HG02763 (cell line): ENCODE results near the gene RAB3B.
A peak's percentile ranks its signal among the peaks of the same experiment; 100 is the strongest.
"Not testable (repeated sequence)": the region's sequence is repeated elsewhere in the genome, so short reads cannot be mapped to it uniquely, and the experiment has no call there.

Experiments used
- ATAC-seq: cut with Tn5 transposase; IDR thresholded peaks from one replicate; pipeline ENCODE4 v1.9.1; 2021; ENCODE audit warnings: mild to moderate bottlenecking, moderate library complexity; ENCODE audit not compliant: unreplicated experiment

The RAB3B gene

DNA sequence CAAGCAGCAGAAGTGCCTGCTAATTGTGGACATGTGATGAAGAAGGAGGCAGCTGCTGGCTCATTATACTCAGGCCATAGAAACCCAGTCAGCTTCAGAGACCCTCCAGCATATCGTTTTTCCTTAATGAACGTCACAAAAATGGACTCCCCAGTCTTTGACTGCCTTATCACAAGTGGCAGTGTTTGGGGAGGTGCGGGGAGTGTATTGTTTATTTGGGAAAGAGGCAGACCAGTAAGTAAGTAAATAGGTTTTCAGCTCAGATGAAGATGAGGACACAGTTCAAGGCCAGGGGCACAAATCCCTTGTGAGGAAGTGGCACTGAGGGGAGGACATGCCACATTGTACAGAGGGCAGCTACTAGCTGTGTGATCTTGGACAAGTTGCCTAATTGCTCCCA is 68.5 kb downstream of the RAB3B start:
- ATAC-seq: no peak

DNA sequence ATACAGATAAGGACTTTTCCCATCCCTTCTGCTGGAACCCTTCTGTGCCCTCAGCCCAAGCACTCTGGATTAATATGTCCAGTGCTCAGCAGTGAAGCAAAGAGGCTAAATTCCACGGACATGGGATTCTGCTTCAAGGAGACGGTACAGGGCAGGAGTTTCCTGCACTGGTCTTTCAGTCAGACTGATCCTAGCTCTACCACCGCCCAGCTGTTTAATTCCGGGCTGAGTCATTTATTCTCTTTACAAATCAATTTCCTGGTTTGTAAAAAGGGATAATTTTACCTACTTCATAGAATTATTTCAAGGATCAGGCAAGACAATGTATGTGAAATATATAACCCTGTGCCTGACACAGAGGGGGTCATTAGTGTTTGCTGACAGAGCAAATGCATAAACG is 70.4 kb downstream of the RAB3B start:
- ATAC-seq: no peak

DNA sequence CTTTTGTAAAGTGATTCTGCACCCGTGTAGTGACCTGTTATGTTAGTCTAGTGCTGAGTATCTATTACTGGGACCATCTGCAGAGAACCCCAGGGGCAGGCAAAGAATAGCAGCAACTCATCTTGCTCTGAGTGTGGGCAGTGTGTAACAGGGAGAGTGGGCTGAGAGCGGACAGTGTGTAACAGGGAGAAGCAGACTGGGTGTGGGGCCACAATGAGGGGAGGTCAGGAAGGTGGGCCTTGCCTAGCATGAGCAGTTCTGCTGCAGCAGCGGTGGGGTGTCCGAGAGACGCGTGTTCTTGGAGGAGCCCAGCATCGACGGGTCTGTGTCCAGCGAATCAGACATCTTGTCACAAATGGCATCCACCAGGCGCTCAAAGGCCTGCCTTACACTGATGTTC is 70.8 kb downstream of the RAB3B start:
- no peak for ATAC-seq

DNA sequence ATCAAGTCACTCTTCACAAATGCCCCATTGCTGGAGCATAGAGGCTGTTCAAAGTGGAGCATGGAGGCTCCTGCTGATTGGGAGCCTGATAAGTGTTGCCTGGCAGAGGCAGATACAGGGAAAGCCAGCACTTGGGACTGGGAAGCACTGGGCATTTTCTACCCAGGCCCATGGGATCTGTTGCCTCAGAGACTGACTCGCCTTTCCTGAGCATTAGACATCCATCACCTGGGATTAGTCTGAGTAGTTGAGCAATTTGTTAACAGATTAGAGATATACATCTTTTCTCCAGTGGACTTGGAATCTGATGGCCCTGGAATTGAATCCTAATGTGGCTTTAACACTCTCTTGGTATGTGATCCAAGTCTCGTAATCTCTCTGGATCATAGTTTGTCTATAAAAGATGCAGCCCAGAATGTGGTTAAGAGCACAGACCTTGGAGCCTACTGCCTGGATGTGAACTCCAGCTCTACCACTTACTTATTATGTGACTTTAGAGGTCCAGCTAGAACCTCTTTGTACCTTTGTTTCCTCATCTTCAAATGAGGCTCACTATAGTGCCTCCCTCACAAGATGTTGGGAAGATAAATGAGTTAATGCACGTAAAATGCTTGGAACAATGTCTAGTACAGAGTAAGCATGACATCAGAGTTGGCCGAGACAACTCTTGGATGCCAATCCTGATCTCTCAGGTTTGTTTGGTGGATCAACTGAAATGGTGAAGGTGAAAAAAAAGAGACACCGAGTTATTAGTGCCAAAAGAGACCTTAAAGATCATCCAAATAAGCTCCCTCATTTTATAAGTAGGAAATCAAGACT is 73.7 kb downstream of the RAB3B start:
- no peak for ATAC-seq

DNA sequence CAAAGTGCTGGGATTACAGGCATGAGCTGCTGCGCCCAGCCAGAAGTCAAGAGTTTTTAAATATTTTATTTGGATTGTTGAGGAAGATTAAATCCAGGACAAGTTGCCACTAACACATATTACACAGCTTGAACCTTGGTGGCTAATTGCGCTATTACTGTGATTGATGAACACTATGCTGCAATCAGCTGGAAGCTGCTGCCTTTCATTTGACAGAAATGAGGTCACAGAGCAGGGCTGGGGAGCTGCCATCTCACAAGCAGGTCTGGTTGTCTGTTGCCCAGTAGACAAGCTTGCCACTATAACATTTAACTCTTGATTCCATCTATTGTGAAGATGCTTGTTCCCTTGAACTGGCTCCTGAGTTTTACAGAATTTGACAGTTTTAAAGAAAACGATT is 74.5 kb downstream of the RAB3B start:
- no peak for ATAC-seq

DNA sequence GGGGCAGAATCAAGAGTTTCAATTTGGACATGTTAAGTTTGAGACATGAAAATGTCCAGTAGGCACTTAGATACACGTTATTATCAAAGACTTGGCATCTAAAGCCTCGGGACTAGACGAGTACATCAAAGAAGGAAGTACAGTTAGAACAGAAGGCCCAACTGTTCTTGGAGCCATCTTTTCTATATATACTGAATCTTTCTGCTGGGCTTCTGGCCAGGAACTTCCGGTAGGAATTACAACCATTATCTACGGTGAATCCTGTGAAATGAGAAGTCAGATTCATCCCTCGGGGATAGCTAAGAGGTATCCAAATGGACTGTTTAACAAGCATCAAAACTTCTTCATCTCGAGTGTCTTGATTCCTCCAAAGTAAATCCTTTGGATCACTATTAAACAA is 77.6 kb downstream of the RAB3B start:
- no peak for ATAC-seq

DNA sequence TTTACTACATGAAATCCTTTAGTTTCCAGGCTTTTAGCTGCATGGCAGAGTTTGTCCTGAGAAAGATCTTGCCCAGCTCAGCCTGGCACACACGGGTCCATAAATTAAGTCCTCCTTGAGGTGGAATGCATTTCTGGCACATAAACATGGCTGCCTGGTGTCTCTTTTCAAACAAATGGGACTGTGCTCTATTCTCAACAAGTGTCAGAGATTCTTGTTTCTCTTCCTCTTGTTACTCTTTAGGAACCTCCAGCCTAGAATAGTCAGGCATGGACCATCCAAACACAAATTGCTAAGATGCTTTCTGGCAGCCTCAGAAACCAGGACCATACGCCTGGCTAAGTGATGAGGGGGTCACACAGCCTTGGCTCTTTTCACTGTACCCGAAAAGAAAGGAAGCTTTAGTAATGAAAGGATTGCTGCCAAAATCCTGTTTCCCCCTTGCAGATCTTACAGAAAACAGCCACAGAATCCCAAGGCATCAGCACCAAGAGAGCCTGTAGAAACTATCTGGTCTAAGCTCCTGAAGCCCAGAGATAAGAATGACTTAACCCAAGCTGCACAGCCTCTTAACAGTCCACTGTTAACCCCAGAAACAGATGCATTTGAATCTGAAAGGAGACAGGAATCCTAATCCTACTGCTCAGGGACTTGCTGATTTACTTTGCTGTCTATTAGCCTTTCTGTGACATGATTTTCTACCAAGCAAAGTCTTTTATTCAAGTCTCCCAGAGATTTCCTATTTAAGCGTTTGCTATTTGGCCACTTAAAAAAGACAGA is 80.1 kb downstream of the RAB3B start:
- ATAC-seq: no peak

DNA sequence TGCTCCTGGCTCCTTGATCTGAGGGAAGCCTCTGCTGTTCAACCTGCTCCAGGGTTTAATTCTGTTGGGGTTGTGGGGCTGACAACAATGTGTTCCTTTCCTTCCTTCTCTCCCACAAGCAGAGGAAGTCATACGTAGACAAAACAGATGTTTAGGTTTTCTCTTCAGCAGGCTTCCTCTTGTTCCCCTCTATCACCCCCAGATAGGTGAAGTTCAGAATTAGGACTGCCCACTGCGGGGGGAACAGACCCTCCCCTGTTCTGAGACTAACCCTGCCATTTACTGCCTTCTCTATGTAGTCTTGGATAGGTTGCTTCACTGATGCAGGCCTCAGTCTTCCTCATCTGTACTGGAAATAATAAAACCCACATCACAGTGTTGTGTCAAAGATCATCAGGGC is 82.0 kb downstream of the RAB3B start:
- no peak for ATAC-seq

DNA sequence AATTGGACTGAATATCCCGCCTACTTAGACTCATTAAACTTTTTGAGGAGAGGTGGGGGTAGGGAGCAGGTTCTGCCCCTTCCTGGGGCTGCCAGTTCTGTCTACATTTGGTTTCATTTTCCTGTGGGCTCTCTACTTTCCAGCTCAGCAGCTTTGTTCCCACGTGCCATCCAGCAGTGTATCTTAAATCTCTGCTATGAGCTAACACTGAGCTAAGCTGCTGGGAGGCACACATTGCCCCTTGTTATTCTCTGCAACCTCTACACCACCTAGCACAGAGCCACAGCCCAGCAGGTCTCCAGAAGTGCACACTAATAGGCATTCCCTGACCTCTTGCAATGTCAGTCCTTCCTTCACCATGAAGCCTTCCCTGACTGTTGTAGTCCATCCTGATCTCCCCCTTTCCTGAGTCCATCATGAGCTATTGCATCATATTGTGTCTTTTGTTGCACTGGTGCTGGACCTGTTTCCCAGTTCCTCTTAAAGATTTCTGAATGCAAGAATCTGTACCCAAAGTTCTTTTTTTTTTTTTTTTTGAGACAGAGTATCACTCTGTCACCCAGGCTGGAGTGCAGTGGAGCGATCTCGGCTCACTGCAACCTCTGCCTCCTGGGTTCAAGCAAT is 83.3 kb downstream of the RAB3B start:
- no peak for ATAC-seq

DNA sequence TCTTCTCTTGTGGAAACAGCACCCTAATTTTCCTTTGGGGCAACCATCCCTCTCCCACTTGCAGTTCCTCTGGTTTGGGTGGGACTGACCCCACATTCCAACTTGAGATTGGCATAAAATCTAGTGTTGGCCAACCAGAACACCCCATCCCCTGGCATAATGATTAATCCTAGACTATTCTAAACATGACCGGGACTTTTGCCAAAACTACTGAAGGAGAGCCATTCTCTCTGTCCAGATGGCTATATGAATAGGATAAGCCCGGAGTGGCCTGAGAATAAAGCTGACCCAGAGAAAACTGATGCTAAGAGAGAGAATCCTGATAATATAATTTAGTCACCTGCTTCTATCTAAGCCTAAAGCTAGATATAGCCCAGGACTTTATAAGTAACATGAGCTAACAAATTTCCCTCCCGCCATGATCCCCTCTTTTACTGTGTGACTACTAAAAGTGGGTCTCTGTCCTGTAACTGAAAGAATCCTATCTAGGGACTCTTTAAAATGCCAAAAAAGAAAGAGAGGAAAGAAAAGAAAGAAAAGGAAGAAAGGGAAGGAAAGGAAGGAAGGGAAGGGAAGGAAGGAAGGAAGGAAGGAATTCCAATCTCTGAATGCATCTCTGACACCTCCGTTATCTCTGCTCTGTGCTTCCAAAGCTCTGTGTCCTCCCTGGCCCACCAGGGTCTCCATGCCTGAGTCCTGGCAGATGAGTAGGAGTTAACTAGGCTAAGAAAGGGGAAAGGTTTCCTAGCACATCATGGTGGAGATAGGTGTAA is 84.0 kb downstream of the RAB3B start:
- ATAC-seq: no peak

DNA sequence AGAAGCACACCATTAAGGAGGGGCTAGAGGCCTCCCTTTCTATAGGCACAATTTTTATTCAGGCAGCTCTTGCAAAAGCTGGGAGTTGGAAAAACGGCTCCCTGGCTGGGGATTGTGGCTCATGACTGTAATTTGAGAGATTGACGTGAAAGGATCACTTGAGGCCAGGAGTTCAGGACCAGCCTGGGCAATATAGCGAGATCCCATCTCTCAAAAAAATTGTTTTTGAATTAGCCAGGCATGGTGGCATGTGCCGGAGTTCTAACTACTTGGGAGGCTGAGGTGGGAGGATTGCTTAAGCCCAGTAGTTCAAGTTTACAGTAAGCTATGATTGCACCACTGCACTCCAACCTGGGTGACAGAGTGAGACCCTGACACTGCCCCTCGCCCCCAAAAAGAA is 88.0 kb downstream of the RAB3B start:
- no peak for ATAC-seq

DNA sequence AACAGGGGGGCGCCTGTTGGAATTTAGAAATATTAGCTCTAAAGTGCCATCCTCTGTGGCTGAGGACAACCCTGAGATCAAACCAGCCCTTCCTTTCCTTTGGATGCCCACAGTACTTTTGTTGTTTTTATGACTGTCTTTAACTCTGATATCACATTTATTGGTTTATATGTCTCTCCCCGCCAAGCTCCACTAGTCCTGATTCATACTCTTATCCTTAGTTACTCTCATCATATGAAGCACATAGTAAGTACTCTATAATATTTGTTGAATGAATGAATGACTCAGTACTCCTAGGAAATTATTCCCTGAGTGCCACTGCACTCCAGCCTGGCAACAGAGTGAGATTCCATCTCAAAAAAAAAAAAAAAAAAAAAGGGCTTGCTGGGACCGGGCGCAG is 89.3 kb downstream of the RAB3B start:
- ATAC-seq: no peak

DNA sequence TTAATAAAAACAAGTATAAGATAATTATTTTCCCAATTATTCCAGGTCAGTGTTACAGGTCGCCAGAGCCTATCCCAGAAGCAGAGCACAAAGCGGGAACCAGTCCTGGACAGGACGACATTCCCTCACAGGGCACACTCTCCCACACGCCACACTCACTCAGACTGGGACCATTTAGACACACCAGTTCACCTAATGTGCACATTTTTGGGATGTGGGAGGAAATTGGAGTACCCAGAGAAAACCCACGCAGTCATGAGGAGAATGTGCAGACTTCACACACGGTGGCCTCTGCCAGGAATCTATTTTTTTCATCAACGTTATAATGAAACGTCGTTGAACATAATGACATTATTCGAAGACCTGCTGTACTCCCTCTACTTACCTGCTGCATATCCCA is 91.5 kb downstream of the RAB3B start:
- ATAC-seq: no peak

DNA sequence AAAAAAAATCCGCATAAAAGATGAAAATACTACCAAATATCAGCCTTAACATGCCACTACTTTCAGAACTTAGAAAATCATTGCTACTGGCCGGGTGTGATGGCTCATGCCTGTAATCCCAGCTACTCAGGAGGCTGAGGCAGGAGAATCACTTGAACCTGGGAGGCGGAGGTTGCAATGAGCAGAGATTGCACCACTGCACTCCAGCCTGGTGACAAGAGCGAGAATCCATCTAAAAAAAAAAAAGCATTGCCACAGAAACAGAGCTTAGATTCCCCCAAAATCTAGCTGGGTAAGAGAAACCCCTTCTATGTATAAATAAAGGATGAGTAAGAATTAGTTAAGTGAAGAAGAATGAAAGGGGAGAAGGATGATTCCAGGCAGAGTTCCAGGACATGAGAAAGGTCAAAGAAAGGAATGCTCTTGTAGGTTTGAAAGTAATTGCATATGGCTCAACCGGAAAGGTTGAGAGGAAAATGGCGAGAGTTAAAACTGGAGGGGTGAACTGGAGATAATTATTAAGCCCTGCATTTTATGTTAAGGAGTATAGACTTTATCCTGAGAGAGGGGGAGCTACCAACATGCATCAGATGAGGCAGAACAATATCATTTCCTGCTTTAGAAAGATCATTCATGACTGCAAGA is 92.3 kb downstream of the RAB3B start:
- no peak for ATAC-seq

DNA sequence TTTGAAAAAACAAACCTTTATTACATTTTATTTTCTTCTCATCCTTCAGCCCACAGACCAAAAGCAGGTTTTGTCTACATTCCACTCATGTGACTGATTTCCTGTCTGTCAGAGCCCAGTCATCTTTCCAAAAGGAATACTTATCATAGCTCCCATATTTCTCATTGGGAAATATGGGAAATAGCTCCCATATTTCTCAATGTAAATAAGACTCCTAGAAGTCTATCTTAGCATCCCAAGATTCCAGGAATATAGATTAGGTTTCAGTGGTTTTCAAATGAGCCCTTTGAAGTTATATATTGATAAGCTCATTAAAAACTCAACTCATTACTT is 92.8 kb downstream of the RAB3B start:
- ATAC-seq: no peak

DNA sequence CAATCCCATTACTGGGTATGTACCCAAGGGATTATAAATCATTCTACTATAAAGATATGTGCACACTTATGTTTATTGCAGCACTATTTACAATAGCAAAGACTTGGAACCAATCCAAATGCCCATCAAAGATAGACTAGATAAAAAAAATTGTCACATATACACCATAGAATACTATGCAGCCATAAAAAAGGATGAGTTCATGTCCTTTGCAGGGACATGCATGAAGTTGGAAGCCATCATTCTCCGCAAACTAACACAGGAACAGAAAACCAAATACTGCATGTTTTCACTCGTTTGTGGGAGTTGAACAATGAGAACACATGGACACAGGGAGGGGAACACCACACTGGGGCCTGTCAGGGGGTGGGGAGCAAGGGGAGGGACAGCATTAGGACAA is 95.8 kb downstream of the RAB3B start:
- ATAC-seq: not testable (repeated sequence)

DNA sequence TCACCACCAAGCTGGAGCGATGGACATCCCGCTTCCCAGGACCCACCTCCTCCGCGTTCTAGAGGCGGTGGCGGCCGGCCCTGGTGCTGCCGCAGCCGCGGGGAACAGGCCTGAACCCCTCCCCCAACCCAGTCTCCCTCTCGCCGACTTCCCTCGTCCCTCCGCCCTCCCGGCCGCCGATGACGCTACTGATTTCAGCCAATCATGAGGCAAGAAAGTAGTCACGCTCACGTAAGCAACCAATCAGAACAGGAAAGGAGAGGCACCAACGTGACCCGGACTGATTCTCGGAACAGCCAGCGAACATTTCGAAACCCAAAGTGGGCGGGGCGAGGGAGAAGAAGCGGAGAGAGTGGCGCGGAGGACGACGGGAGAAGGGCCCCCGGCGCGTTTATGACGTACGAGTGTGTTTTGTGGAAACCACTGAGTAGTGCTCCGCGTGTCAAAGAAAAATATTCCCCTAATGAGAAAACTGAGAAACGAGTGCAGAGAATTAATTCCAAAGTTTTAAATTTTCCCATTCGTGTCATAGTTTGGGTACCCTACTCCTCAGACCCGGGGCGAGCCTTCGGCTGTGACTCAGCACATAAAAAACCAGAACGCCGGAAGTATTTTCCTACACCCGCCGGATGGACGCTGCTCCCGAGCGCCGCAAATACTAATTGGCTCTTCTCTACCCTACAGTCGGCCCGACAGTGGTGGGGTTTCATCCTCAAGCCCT is 111.7 kb downstream of the RAB3B start, which contains the start of gene NRDC:
Gene NRDC, minus strand, starts transcription at position 112 of the 721 bp plus-strand sequence. CDS start 112 bp downstream, outside the sequence.
- peak; percentile 95 for ATAC-seq

DNA sequence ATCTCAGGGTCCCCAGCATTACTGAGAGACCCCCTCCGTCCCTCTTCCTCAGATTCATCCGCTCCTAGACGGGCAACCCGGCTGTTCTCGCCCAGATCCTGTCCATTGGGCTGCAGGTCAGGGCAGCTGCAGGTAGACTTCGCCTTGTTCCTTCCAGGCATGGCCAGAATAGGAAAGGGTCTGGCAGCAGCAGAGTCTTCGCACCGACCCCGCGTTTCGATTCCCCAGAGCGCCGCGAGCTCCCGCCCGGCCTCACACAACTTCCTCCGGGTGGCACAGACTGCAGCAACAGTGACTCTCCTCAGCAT is 112.2 kb downstream of the RAB3B start:
- no peak for ATAC-seq

DNA sequence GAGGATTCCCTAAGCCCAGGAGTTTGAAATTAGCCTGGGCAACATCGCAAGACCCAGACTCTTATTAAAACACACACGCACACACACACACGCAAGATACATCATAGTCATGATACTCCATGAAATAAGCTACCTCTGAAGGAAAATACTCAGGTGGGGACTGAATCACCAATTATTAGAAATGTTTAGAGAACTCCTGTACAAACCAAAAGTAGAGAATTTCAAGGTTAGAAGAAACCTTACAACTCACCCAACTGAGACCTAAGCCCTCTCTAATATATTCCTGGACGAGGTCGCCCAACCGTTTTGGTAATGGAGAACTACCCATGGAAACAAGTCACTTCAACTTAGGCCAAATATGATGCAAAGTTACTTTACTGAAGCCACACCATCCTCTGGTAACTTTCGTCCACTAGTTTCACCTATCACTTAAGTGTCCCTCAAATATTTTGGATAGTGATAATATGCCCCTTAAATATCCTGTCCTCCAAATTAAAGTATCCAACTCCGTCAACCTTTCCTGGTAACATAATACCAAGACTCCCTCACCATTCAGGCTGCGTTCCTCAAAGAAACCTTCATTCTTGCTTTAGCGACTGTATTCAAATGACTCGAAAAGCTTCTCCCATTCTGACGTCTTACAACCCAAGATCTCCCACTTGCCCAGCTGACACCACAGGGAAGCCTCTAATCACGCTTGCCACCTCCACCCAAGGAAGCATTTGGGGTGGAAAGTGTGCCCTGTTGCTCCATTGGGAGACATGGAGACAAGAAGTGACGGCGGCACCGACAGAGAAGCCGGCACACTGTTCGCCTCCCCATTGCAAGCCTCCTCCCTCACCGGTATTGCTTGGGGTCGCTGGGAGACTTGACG is 112.8 kb downstream of the RAB3B start:
- ATAC-seq: no peak
